ENCODE results near the gene GPSM1.
A peak's percentile ranks its signal among the peaks of the same experiment; 100 is the strongest.

Gene GPSM1

GRCh38 chr9:136354592-136355085 lies 27.3 kb downstream of the GPSM1 start:
- TF ChIP-seq CTCF (IDR thresholded peaks at IDR 0.05), result no peak
- DNase-seq, result no peak
- no peaks in the 10 kb centered on the region for H3K9me3 ChIP-seq
- H3K4me1 ChIP-seq, result peaks cover 0 to 5% (median 2%) of the 10 kb centered on the region in 4 donors
- H3K27me3 ChIP-seq, result no peaks in the 10 kb centered on the region
- no peak overlapping the region for H3K4me3 ChIP-seq
- peak overlapping the region; percentile 12 to 17 for H3K27ac ChIP-seq
- peaks cover 0 to 46% (median 14%) of the 10 kb centered on the region in 3 donors for H3K36me3 ChIP-seq
- intact Hi-C loops (cut with DNase I; ENCODE audit: low total_unique reads), result no loop called here

- Histone ChIP-seq H3K36me3 (peaks cover 0 to 44% (median 12%) of the 10 kb centered on the region in 3 donors), H3K27me3 (no peaks in the 10 kb centered on the region), H3K4me3 (no peak overlapping the region), H3K27ac (no peak overlapping the region), H3K4me1 (peaks cover 0 to 14% (median 2%) of the 10 kb centered on the region in 4 donors), H3K9me3 (no peaks in the 10 kb centered on the region)
- intact Hi-C loops (cut with DNase I; ENCODE audit: low total_unique reads), result no loop called here
- no peak for TF ChIP-seq CTCF (IDR thresholded peaks at IDR 0.05)
- no peak for DNase-seq
These were observed 28.5 kb downstream of the GPSM1 start for GRCh38 chr9:136355616-136356557.

- no peaks in the 10 kb centered on the region for H3K27me3 ChIP-seq
- intact Hi-C loops (cut with DNase I; ENCODE audit: low total_unique reads), result no loop called here
These were observed 29.9 kb downstream of the GPSM1 start for GRCh38 chr9:136357202-136357725.

GRCh38 chr9:136358016-136358415 lies 30.7 kb downstream of the GPSM1 start:
- Histone ChIP-seq H3K36me3 (peaks cover 0 to 57% (median 12%) of the 10 kb centered on the region in 3 donors), H3K9me3 (no peaks in the 10 kb centered on the region), H3K4me1 (peaks cover 0 to 25% (median 9%) of the 10 kb centered on the region in 4 donors), H3K27ac (no peak overlapping the region), H3K27me3 (no peaks in the 10 kb centered on the region), H3K4me3 (no peak overlapping the region)
- no peak for TF ChIP-seq CTCF (IDR thresholded peaks at IDR 0.05)
- intact Hi-C loops (cut with DNase I; ENCODE audit: low total_unique reads), result no loop called here
- DNase-seq, result no peak

More at GRCh38 chr9:136357202-136357725, 29.9 kb downstream of the GPSM1 start:
- H3K4me1 ChIP-seq, result peaks cover 0 to 17% (median 2%) of the 10 kb centered on the region in 4 donors
- no peaks in the 10 kb centered on the region for H3K9me3 ChIP-seq
- no peak for DNase-seq
- peaks cover 0 to 57% (median 12%) of the 10 kb centered on the region in 3 donors for H3K36me3 ChIP-seq
- no peak for TF ChIP-seq CTCF (IDR thresholded peaks at IDR 0.05)
- H3K4me3 ChIP-seq, result no peak overlapping the region
- no peak overlapping the region for H3K27ac ChIP-seq

- no peak for TF ChIP-seq CTCF (IDR thresholded peaks at IDR 0.05)
- Histone ChIP-seq H3K36me3 (peaks cover 0 to 57% (median 12%) of the 10 kb centered on the region in 3 donors), H3K4me1 (peaks cover 0 to 28% (median 12%) of the 10 kb centered on the region in 4 donors), H3K4me3 (no peak overlapping the region), H3K9me3 (no peaks in the 10 kb centered on the region), H3K27ac (no peak overlapping the region), H3K27me3 (no peaks in the 10 kb centered on the region)
- DNase-seq, result no peak
- intact Hi-C loops (cut with DNase I; ENCODE audit: low total_unique reads), result no loop called here
These were observed 31.5 kb downstream of the GPSM1 start for GRCh38 chr9:136358888-136359287.
